H1 (cell line): ENCODE results near the gene RNFT2. TPM values are rescaled to one million over a fixed set of nuclear protein-coding genes. Genes with fewer than 3 reads are reported as not detected.
A peak's percentile ranks its signal among the peaks of the same experiment; 100 is the strongest.

Experiments used
- CTCF ChIA-PET: fragments of 300-600 bp; sonication (Branson Sonifier 250); formaldehyde crosslinking; loops from one replicate; lab custom pipeline; 2021; ENCODE audit not compliant: partially characterized antibody; lab: Charles Lee
- POLR2A ChIA-PET: fragments of 300-600 bp; sonication (Branson Sonifier 250); formaldehyde crosslinking; loops from one replicate; lab custom pipeline; 2021; ENCODE audit warnings: inconsistent platforms; ENCODE audit not compliant: partially characterized antibody; lab: Charles Lee
- DNase-seq, 2 experiments: peaks; one replicate each; pipeline versions ENCODE4 v3.0.0 to v3.0.0-alpha.2; 2010 to 2022; ENCODE audit warnings: low spot score in 2 of 2, low read depth in 1 of 2, mixed read lengths in 1 of 2
- FAIRE-seq: peaks from 2 replicates; lab custom pipeline; 2011; peaks lifted over from hg19 to GRCh38; lab: Jason Lieb, UNC
- H2AFZ ChIP-seq: 2 replicates; pipeline ENCODE4 v1.8.1; 2012; ENCODE audit warnings: low read length, inconsistent platforms
- H2AK5ac ChIP-seq: 2 replicates; pipeline ENCODE4 v1.6.1; 2013; ENCODE audit warnings: low read depth, low read length
- H2BK120ac ChIP-seq: replicated peaks from 2 replicates; pipeline ENCODE3; 2013; ENCODE audit warnings: low read depth, low read length, inconsistent platforms
- H2BK12ac ChIP-seq: 2 replicates; pipeline ENCODE4 v1.6.1; 2013; ENCODE audit warnings: low read depth, low read length
- H2BK15ac ChIP-seq: 2 replicates; pipeline ENCODE4 v1.6.1; 2013; ENCODE audit warnings: low read length
- H2BK20ac ChIP-seq: 2 replicates; pipeline ENCODE4 v1.6.1; 2013; ENCODE audit warnings: low read length
- H2BK5ac ChIP-seq: 2 replicates; pipeline ENCODE4 v1.6.1; 2013; ENCODE audit warnings: low read depth, low read length
- H3K14ac ChIP-seq: 2 replicates; pipeline ENCODE4 v1.6.1; 2013; ENCODE audit warnings: inconsistent platforms; ENCODE audit not compliant: insufficient read length
- H3K18ac ChIP-seq: 2 replicates; pipeline ENCODE4 v1.6.1; 2013; ENCODE audit warnings: low read length; ENCODE audit errors: extremely low read depth
- H3K23ac ChIP-seq: 2 replicates; pipeline ENCODE4 v1.6.1; 2013; ENCODE audit warnings: inconsistent platforms; ENCODE audit not compliant: insufficient read length
- H3K23me2 ChIP-seq: 2 replicates; pipeline ENCODE4 v1.6.1; 2013; ENCODE audit warnings: low read depth, low read length
- H3K27ac ChIP-seq: 2 replicates; pipeline ENCODE4 v1.6.1; 2011; ENCODE audit warnings: low read depth, low read length, inconsistent platforms
- H3K27me3 ChIP-seq, 4 experiments: replicated peaks in 1 of 4; 1 replicate in 1 of 4; 2 replicates in 3 of 4; pipeline versions ENCODE4 v1.6.1 to v1.8.1; 2011 to 2013; ENCODE audit warnings: low read length in 3 of 4, mild to moderate bottlenecking in 3 of 4, inconsistent platforms in 2 of 4, mixed read lengths in 2 of 4, moderate library complexity in 1 of 4; ENCODE audit not compliant: control insufficient read depth in 3 of 4, insufficient read depth in 3 of 4; ENCODE audit errors: extremely low read depth in 1 of 4
- H3K36me3 ChIP-seq, 4 experiments: 2 replicates each; pipeline versions ENCODE4 v1.6.1 to v1.8.1; 2011 to 2013; ENCODE audit warnings: mild to moderate bottlenecking in 4 of 4, low read length in 3 of 4, moderate library complexity in 2 of 4, control low read depth in 1 of 4, inconsistent platforms in 1 of 4; ENCODE audit not compliant: insufficient read depth in 4 of 4, control insufficient read depth in 2 of 4
- H3K4ac ChIP-seq: replicated peaks from 2 replicates; pipeline ENCODE3; 2013; ENCODE audit warnings: low read length, low read depth, mixed read lengths, inconsistent platforms; ENCODE audit not compliant: insufficient read length
- H3K4me1 ChIP-seq, 4 experiments: replicated peaks in 1 of 4; 1 replicate in 1 of 4; 2 replicates in 3 of 4; pipeline versions ENCODE4 v1.6.1 to v1.8.1; 2011 to 2013; ENCODE audit warnings: low read length in 3 of 4, inconsistent platforms in 2 of 4, mixed read lengths in 1 of 4; ENCODE audit not compliant: insufficient read depth in 4 of 4, control insufficient read depth in 3 of 4
- H3K4me2 ChIP-seq, 2 experiments: 2 replicates each; pipeline versions ENCODE4 v1.6.1 to v1.8.1; 2011 to 2013; ENCODE audit warnings: low read depth in 2 of 2, low read length in 2 of 2, control low read depth in 1 of 2, inconsistent platforms in 1 of 2, mild to moderate bottlenecking in 1 of 2; ENCODE audit not compliant: insufficient read depth in 1 of 2
- H3K4me3 ChIP-seq, 4 experiments: fragments of 200-600, 300-600 bp in 1 of 4; sonication (generic), shearing (Covaris generic), sonication (Bioruptor Twin) in 1 of 4; 2 replicates each; pipeline versions ENCODE4 v1.5.1 to v1.8.1; 2011 to 2016; ENCODE audit warnings: low read length in 4 of 4, low read depth in 3 of 4, control low read depth in 2 of 4, inconsistent platforms in 2 of 4, mild to moderate bottlenecking in 2 of 4, mixed read lengths in 1 of 4, moderate library complexity in 1 of 4; ENCODE audit not compliant: insufficient read depth in 2 of 4; ENCODE audit errors: extremely low read depth in 1 of 4
- H3K56ac ChIP-seq: replicated peaks from 2 replicates; pipeline ENCODE3; 2013; ENCODE audit warnings: low read depth, mild to moderate bottlenecking, mixed read lengths, low read length, inconsistent platforms; ENCODE audit not compliant: insufficient read length
- H3K79me1 ChIP-seq: 2 replicates; pipeline ENCODE4 v1.6.1; 2013; ENCODE audit warnings: low read depth, low read length, control low read depth
- H3K79me2 ChIP-seq, 2 experiments: 2 replicates each; pipeline versions ENCODE4 v1.6.1 to v1.8.1; 2012 to 2013; ENCODE audit warnings: low read length in 2 of 2, mild to moderate bottlenecking in 2 of 2, inconsistent platforms in 1 of 2; ENCODE audit not compliant: insufficient read depth in 2 of 2, control insufficient read depth in 1 of 2
- H3K9ac ChIP-seq, 4 experiments: replicated peaks in 1 of 4; 1 replicate in 1 of 4; 2 replicates in 3 of 4; pipeline versions ENCODE4 v1.6.1 to v1.8.1; 2011 to 2013; ENCODE audit warnings: low read depth in 3 of 4, low read length in 3 of 4, control low read depth in 2 of 4, mild to moderate bottlenecking in 2 of 4, moderate library complexity in 2 of 4, inconsistent platforms in 1 of 4; ENCODE audit errors: extremely low read depth in 1 of 4
- H3K9me3 ChIP-seq, 2 experiments: 2 replicates each; pipeline versions ENCODE4 v1.6.1 to v1.8.1; 2012 to 2013; ENCODE audit warnings: mild to moderate bottlenecking in 2 of 2, moderate library complexity in 2 of 2, control low read depth in 1 of 2, inconsistent platforms in 1 of 2, low read depth in 1 of 2, low read length in 1 of 2, mixed read lengths in 1 of 2; ENCODE audit not compliant: insufficient read depth in 2 of 2
- H4K20me1 ChIP-seq, 2 experiments: replicated peaks in 1 of 2; 2 replicates each; pipeline versions ENCODE3 to v1.8.1; 2011 to 2013; ENCODE audit warnings: inconsistent platforms in 2 of 2, low read length in 2 of 2, mild to moderate bottlenecking in 1 of 2; ENCODE audit not compliant: insufficient read depth in 2 of 2, control insufficient read depth in 1 of 2
- H4K5ac ChIP-seq: 2 replicates; pipeline ENCODE4 v1.6.1; 2013; ENCODE audit warnings: low read length, low read depth, mixed read lengths, inconsistent platforms; ENCODE audit not compliant: insufficient read length
- H4K8ac ChIP-seq: 2 replicates; pipeline ENCODE4 v1.8.0; 2013; ENCODE audit warnings: mild to moderate bottlenecking, moderate library complexity, low read length, inconsistent platforms; ENCODE audit not compliant: insufficient read depth; ENCODE audit errors: extremely low read depth
- H4K91ac ChIP-seq: replicated peaks from 2 replicates; pipeline ENCODE3; 2013; ENCODE audit warnings: low read length, mixed read lengths, inconsistent platforms; ENCODE audit not compliant: insufficient read length
- CREB1 ChIP-seq: IDR thresholded peaks from 2 replicates; pipeline ENCODE4 v1.6.1; 2012; ENCODE audit warnings: inconsistent platforms
- CTBP2 ChIP-seq: IDR thresholded peaks from 2 replicates; pipeline ENCODE4 v1.7.0; 2011; ENCODE audit warnings: borderline replicate concordance, mild to moderate bottlenecking, moderate library complexity, mixed read lengths, low read length; ENCODE audit not compliant: insufficient read depth, insufficient read length
- EGR1 ChIP-seq: IDR thresholded peaks from 2 replicates; pipeline ENCODE4 v1.6.1; 2011; ENCODE audit warnings: low read depth, low read length, borderline replicate concordance
- EZH2 ChIP-seq: fragments of 200-600 bp; sonication (generic); IDR thresholded peaks from 2 replicates; pipeline ENCODE4 v1.7.1; 2012; ENCODE audit warnings: low read depth, mild to moderate bottlenecking, moderate library complexity, low read length, inconsistent platforms; ENCODE audit not compliant: severe bottlenecking
- HDAC6 ChIP-seq: IDR thresholded peaks from one replicate; pipeline ENCODE4 v1.7.1; 2012; ENCODE audit warnings: low read depth, mild to moderate bottlenecking, inconsistent platforms, low read length, moderate library complexity
- JUND ChIP-seq: IDR thresholded peaks from 2 replicates; pipeline ENCODE4 v1.6.1; 2011; ENCODE audit warnings: mild to moderate bottlenecking, improper control_type of control experiment, low read length
- KDM5A ChIP-seq: fragments of 200-600 bp; IDR thresholded peaks from 2 replicates; pipeline ENCODE4 v1.7.1; 2012; ENCODE audit warnings: mild to moderate bottlenecking, low read length, inconsistent platforms, mixed read lengths
- MAFK ChIP-seq: IDR thresholded peaks from 2 replicates; pipeline ENCODE4 v1.6.1; 2012; ENCODE audit warnings: low read depth, mild to moderate bottlenecking, improper control_type of control experiment, low read length
- PHF8 ChIP-seq: fragments of 200-600 bp; sonication (generic); conservative IDR thresholded peaks from 2 replicates; pipeline ENCODE4 v1.7.1; 2012; ENCODE audit warnings: low read depth, mild to moderate bottlenecking, inconsistent platforms, low read length, moderate library complexity
- SP2 ChIP-seq: IDR thresholded peaks from 2 replicates; pipeline ENCODE4 v1.6.1; 2012; ENCODE audit warnings: mild to moderate bottlenecking, low read length, inconsistent platforms
- SRF ChIP-seq: IDR thresholded peaks from 2 replicates; pipeline ENCODE4 v1.6.1; 2011; ENCODE audit warnings: mild to moderate bottlenecking, low read depth, low read length, moderate library complexity
- TCF12 ChIP-seq: IDR thresholded peaks from 2 replicates; pipeline ENCODE4 v1.6.1; 2011; ENCODE audit warnings: low read depth, mild to moderate bottlenecking, low read length
- TEAD4 ChIP-seq: IDR thresholded peaks from 2 replicates; pipeline ENCODE4 v1.6.1; 2012; ENCODE audit warnings: low read depth, low read length, inconsistent platforms, mixed read lengths
- ZNF274 ChIP-seq: IDR thresholded peaks from 2 replicates; pipeline ENCODE4 v1.7.0; 2012; ENCODE audit warnings: low read length, borderline replicate concordance; ENCODE audit errors: extremely low read depth
- WGBS, 2 experiments: shearing (Covaris generic) in 1 of 2; methylation state at CpG; one replicate each; pipeline versions ENCODE4 v1.1.6 to v1.1.7; 2013 to 2015; ENCODE audit warnings: low lambda C conversion rate in 2 of 2, mixed read lengths in 2 of 2, inconsistent platforms in 1 of 2, low coverage in 1 of 2, missing lambda C conversion rate in 1 of 2; ENCODE audit not compliant: insufficient replicate concordance in 2 of 2, insufficient coverage in 1 of 2, insufficient read length in 1 of 2; ENCODE audit errors: extremely low coverage in 1 of 2, missing lambda C conversion rate in 1 of 2; 5-methylcytosine and 5-hydroxymethylcytosine counted together
- polyA plus RNA-seq, 7 experiments: library from polyadenylated mRNA; depleted of rRNA in 3 of 7; stranded (reverse) in 5 of 7; unstranded in 2 of 7; fragments of >200 nt in 5 of 7; fragments of 200-250 nt in 2 of 7; gene quantifications; 1 replicate in 5 of 7; 2 replicates in 1 of 7; 4 replicates in 1 of 7; pipeline versions ENCODE4 v1.2.1 to v1.2.3, GENCODE V29; 2011 to 2013; ENCODE audit warnings: missing spikeins in 2 of 7, mixed read lengths in 2 of 7
- total RNA-seq: library from RNA; stranded (reverse); fragmentation: NEBNext Ultra II Directional; extraction: Animal tissue kit (Norgen Biotek cat#: 25700); gene quantifications from 2 replicates; pipeline ENCODE4 v1.2.1, GENCODE V29; 2021

Gene RNFT2
- total and polyA plus RNA-seq, 2 of the 8 experiments (the other 6 are each of a cell fraction or from before 2014, with no cell fraction given) = 14.2 to 33.1 TPM

- no peak overlapping the region for H2BK12ac ChIP-seq
- no peak overlapping the region for H3K4ac ChIP-seq
- no peak overlapping the region for H3K9ac ChIP-seq
- H3K27me3 ChIP-seq = no peaks in the 10 kb centered on the region
- CTCF ChIA-PET = interaction anchor here (0.6 to 2.2 kb wide), 5 partner anchors 8 to 1936 kb away, joined by 3 to 7 read pairs (median 5); no protein-coding TSS in a partner anchor
- no peak overlapping the region for H2AK5ac ChIP-seq
- peak overlapping the region; percentile 50 for H3K14ac ChIP-seq
- no peaks in the 10 kb centered on the region for H3K23me2 ChIP-seq
- H4K8ac ChIP-seq = no peak overlapping the region
- POLR2A ChIA-PET = no interaction called here
- H3K27ac ChIP-seq = no peak overlapping the region
- no peak overlapping the region for H3K4me2 ChIP-seq
- no peak overlapping the region for H4K91ac ChIP-seq
- no peak overlapping the region for H3K56ac ChIP-seq
- no peak overlapping the region for H3K23ac ChIP-seq
- H3K18ac ChIP-seq = no peak overlapping the region
- no peaks in the 10 kb centered on the region for H4K20me1 ChIP-seq
- FAIRE-seq = no peak
- H2BK5ac ChIP-seq = no peak overlapping the region
- no peak overlapping the region for H3K4me3 ChIP-seq
- no peaks in the 10 kb centered on the region for H3K79me2 ChIP-seq
- no peak overlapping the region for H2BK120ac ChIP-seq
- H3K9me3 ChIP-seq = no peaks in the 10 kb centered on the region
- H3K4me1 ChIP-seq = no peaks in the 10 kb centered on the region
- no peaks in the 10 kb centered on the region for H3K36me3 ChIP-seq
- H2AFZ ChIP-seq = no peak overlapping the region
- 88% methylated on average over 4 of the region's 4 CpGs; no CpG with 5 or more reads in 1 of the 2 experiments for WGBS, 2 experiments
- no peak overlapping the region for H4K5ac ChIP-seq
- H2BK15ac ChIP-seq = no peak overlapping the region
- no peak overlapping the region for H2BK20ac ChIP-seq
- no peaks in the 10 kb centered on the region for H3K79me1 ChIP-seq
- no peak for DNase-seq
- TF ChIP-seq KDM5A (no peak), MAFK (no peak), ZNF274 (no peak), SP2 (no peak), TCF12 (no peak), PHF8 (no peak), SRF (no peak), CREB1 (no peak), EZH2 (no peak), TEAD4 (no peak), JUND (no peak), CTBP2 (no peak), EGR1 (no peak), HDAC6 (no peak)
Observed at GRCh38 chr12:116701432-116701831, 36.7 kb upstream of the RNFT2 start.
